Spleen (tissue), 7 donors: ENCODE measurements around the gene FGF8.

Experiments
- POLR2AphosphoS5 ChIP-seq, 3 donors: sonication (generic); formaldehyde crosslinking; IDR thresholded peaks; one replicate each; pipeline ENCODE4 v1.5.1; 2017; ENCODE audit warnings: antibody characterized with exemption in 3 of 3
- TF ChIP-seq, protein P1 (sequence below), 11 experiments: fragments of 200-600 bp in 7 of 11; fragments of 450-650 bp in 4 of 11; sonication (generic) in 4 of 11; IDR thresholded peaks in 8 of 11; conservative IDR thresholded peaks in 3 of 11; 1 replicate in 7 of 11; 2 replicates in 4 of 11; pipeline versions ENCODE4 v1.4.0 to v1.8.0; 2016 to 2021; ENCODE audit warnings: antibody characterized with exemption in 11 of 11, inconsistent platforms in 4 of 11, mild to moderate bottlenecking in 1 of 11
- donor health status: DM: no; HTN: no; CAD: no; lungs with moderate emphysema.
- donor health status: DM: no; HTN: no; CAD: no.
- donor health status: DM: no; HTN: no; CAD: no.

- TF ChIP-seq, protein P1, sequence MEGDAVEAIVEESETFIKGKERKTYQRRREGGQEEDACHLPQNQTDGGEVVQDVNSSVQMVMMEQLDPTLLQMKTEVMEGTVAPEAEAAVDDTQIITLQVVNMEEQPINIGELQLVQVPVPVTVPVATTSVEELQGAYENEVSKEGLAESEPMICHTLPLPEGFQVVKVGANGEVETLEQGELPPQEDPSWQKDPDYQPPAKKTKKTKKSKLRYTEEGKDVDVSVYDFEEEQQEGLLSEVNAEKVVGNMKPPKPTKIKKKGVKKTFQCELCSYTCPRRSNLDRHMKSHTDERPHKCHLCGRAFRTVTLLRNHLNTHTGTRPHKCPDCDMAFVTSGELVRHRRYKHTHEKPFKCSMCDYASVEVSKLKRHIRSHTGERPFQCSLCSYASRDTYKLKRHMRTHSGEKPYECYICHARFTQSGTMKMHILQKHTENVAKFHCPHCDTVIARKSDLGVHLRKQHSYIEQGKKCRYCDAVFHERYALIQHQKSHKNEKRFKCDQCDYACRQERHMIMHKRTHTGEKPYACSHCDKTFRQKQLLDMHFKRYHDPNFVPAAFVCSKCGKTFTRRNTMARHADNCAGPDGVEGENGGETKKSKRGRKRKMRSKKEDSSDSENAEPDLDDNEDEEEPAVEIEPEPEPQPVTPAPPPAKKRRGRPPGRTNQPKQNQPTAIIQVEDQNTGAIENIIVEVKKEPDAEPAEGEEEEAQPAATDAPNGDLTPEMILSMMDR (IDR thresholded peaks at IDR 0.05 in 8 of 11, conservative IDR thresholded peaks at IDR 0.05 in 3 of 11), result no peak
- no peak for TF ChIP-seq POLR2AphosphoS5 (IDR thresholded peaks at IDR 0.05)
These were observed 1.9 kb downstream of the FGF8 start for GRCh38 chr10:101773923-101774588.
